Tibial nerve (tissue), 4 donors: ENCODE measurements around the gene ZNF692. TPM values are rescaled to one million over a fixed set of nuclear protein-coding genes. Genes with fewer than 3 reads are reported as not detected.
A peak's percentile ranks its signal among the peaks of the same experiment; 100 is the strongest.

Experiments
- DNase-seq, 2 donors: peaks; one replicate each; pipeline ENCODE4 v3.0.0-alpha.2; 2019; ENCODE audit warnings: low spot score in 2 of 2
- H3K27ac ChIP-seq, 4 donors: fragments of 200-600 bp; sonication (generic) in 3 of 4; one replicate each; pipeline ENCODE4 v1.5.1; 2017 to 2019; ENCODE audit warnings: mild to moderate bottlenecking in 1 of 4
- H3K27me3 ChIP-seq, 2 donors: fragments of 200-600 bp; sonication (generic) in 1 of 2; one replicate each; pipeline versions ENCODE4 v1.5.1 to v1.6.0; 2017 to 2019
- H3K36me3 ChIP-seq, 3 donors: fragments of 200-600 bp; sonication (generic); one replicate each; pipeline ENCODE4 v1.5.1; 2018 to 2019
- H3K4me1 ChIP-seq, 4 donors: fragments of 200-600 bp; sonication (generic) in 3 of 4; one replicate each; pipeline ENCODE4 v1.5.1; 2017 to 2019
- H3K4me3 ChIP-seq, 4 donors: fragments of 200-600 bp; sonication (generic) in 3 of 4; one replicate each; pipeline ENCODE4 v1.5.1; 2017 to 2019; ENCODE audit warnings: mild to moderate bottlenecking in 1 of 4, moderate library complexity in 1 of 4
- H3K9me3 ChIP-seq, 4 donors: fragments of 200-600 bp; sonication (generic) in 3 of 4; one replicate each; pipeline ENCODE4 v1.5.1; 2017 to 2019
- CTCF ChIP-seq, 5 experiments: fragments of 200-600 bp in 3 of 5; fragments of 450-650 bp in 2 of 5; sonication (generic) in 3 of 5; IDR thresholded peaks; one replicate each; pipeline ENCODE4 v1.5.1; 2016 to 2019; ENCODE audit warnings: antibody characterized with exemption in 5 of 5, mild to moderate bottlenecking in 3 of 5, moderate library complexity in 2 of 5
- EP300 ChIP-seq, 2 donors: sonication (generic); formaldehyde crosslinking; IDR thresholded peaks; one replicate each; pipeline ENCODE4 v1.6.1; 2017; ENCODE audit warnings: antibody characterized with exemption in 2 of 2, mild to moderate bottlenecking in 1 of 2
- POLR2A ChIP-seq, 2 donors: fragments of 450-650 bp; IDR thresholded peaks; one replicate each; pipeline ENCODE4 v1.6.1; 2017; ENCODE audit warnings: antibody characterized with exemption in 2 of 2, mild to moderate bottlenecking in 2 of 2, moderate library complexity in 2 of 2
- WGBS, 2 donors: methylation state at CpG; one replicate each; pipeline ENCODE4 v1.1.5; 2018; 5-methylcytosine and 5-hydroxymethylcytosine counted together
- total RNA-seq, 4 donors: library from RNA; depleted of rRNA; stranded (reverse); fragments of >200 nt; gene quantifications; one replicate each; pipeline ENCODE4 v1.1.0, GENCODE V29; 2016

Gene ZNF692
- total RNA-seq, 4 donors from 2014 or later = 40.8 to 118 (median 68.5) TPM

GRCh38 chr1:248825136-248825535 is 33.7 kb downstream of the ZNF692 start:
- TF ChIP-seq EP300 (IDR thresholded peaks at IDR 0.05) (no peak), POLR2A (IDR thresholded peaks at IDR 0.05) (no peak), CTCF (IDR thresholded peaks at IDR 0.05) (no peak)
- Histone ChIP-seq H3K9me3 (no peaks in the 10 kb centered on the region), H3K4me3 (peak overlapping the region; percentile 56 to 92 (median 84)), H3K36me3 (peaks cover 0 to 35% (median 0%) of the 10 kb centered on the region in 3 donors), H3K27ac (peak overlapping the region; percentile 85 to 96 (median 92)), H3K4me1 (peaks cover 0 to 63% (median 42%) of the 10 kb centered on the region in 4 donors), H3K27me3 (no peaks in the 10 kb centered on the region)
- 25 to 29% methylated on average over 10 of the region's 10 CpGs for WGBS, 2 donors
- DNase-seq = no peak

DNA sequence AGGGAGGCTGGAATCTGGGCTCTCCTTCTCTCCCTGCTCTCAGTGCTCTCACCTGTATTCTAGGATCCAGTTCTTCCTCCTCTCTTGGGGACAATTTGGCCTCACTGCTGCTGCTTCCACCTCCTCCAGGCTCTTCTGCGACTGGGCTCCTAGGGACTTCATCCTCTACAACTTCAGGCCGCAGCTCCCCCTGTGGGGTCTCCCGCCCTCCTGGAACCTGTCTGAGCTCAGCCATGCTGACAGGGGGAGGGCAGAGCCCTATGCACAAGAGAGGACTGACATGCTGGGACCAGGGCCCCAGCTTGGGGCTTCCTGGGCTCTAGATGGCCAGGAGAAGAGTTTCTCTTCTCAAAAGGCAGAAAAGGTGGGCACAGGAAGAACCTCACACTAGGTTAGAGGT is 34.2 kb downstream of the ZNF692 start:
- no peak for DNase-seq
- no peak for TF ChIP-seq CTCF (IDR thresholded peaks at IDR 0.05)
- no peak for TF ChIP-seq EP300 (IDR thresholded peaks at IDR 0.05)
- TF ChIP-seq POLR2A (IDR thresholded peaks at IDR 0.05) = no peak
- H3K27me3 ChIP-seq = no peaks in the 10 kb centered on the region
- H3K36me3 ChIP-seq = peaks cover 0 to 37% (median 0%) of the 10 kb centered on the region in 3 donors
- no peaks in the 10 kb centered on the region for H3K9me3 ChIP-seq
- peak overlapping the region; percentile 56 to 92 (median 84) for H3K4me3 ChIP-seq
- H3K4me1 ChIP-seq = peaks cover 0 to 66% (median 42%) of the 10 kb centered on the region in 4 donors
- H3K27ac ChIP-seq = peak overlapping the region in 3 of 4 donors; percentile 91 to 96 (median 94)
- 83 to 92% methylated on average over 3 of the region's 3 CpGs for WGBS, 2 donors

GRCh38 chr1:248824301-248824700 is 34.6 kb downstream of the ZNF692 start:
- H3K4me3 ChIP-seq = peak overlapping the region in 3 of 4 donors; percentile 78 to 92 (median 91)
- H3K9me3 ChIP-seq = no peaks in the 10 kb centered on the region
- peaks cover 0 to 66% (median 43%) of the 10 kb centered on the region in 4 donors for H3K4me1 ChIP-seq
- DNase-seq = no peak
- H3K27me3 ChIP-seq = no peaks in the 10 kb centered on the region
- TF ChIP-seq CTCF (IDR thresholded peaks at IDR 0.05) (no peak), POLR2A (IDR thresholded peaks at IDR 0.05) (no peak), EP300 (IDR thresholded peaks at IDR 0.05) (no peak)
- WGBS, 2 donors = 100% methylated on average over 1 of the region's 1 CpG
- H3K36me3 ChIP-seq = peaks cover 0 to 37% (median 0%) of the 10 kb centered on the region in 3 donors
- H3K27ac ChIP-seq = peak overlapping the region in 1 of 4 donors; percentile 91

DNA sequence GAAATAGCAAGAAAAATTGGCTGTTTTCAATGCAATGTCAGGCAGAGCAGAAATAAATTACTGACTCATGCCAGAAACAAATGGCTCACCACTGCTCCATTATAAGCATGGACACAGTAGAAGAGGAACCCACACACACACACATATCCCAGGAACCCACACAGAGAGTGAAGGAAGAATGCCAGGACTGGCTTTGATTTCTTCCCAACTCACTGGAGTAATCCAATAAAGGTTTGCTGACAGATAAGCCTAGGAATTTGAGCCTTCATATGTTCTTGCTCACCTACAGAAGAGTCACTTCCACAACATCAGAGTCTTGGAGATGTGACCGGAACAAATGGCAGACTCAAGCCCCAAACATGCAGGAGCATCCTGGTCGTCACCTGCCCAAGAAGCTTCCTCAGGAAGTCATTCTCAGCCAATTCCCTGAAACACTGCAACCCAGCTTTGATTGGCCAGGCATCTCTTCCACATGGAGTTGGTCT is 35.3 kb downstream of the ZNF692 start:
- peak overlapping the region in 1 of 4 donors; percentile 92 for H3K4me3 ChIP-seq
- peaks cover 0 to 41% (median 0%) of the 10 kb centered on the region in 3 donors for H3K36me3 ChIP-seq
- no peak for DNase-seq
- TF ChIP-seq EP300 (IDR thresholded peaks at IDR 0.05) (no peak), POLR2A (IDR thresholded peaks at IDR 0.05) (no peak), CTCF (IDR thresholded peaks at IDR 0.05) (no peak)
- WGBS, 2 donors = 75 to 92% methylated on average over 2 of the region's 2 CpGs
- peaks cover 0 to 73% (median 44%) of the 10 kb centered on the region in 4 donors for H3K4me1 ChIP-seq
- H3K9me3 ChIP-seq = no peaks in the 10 kb centered on the region
- no peak overlapping the region for H3K27ac ChIP-seq
- H3K27me3 ChIP-seq = no peaks in the 10 kb centered on the region

GRCh38 chr1:248822148-248823032 is 36.5 kb downstream of the ZNF692 start:
- H3K27me3 ChIP-seq = no peaks in the 10 kb centered on the region
- TF ChIP-seq EP300 (IDR thresholded peaks at IDR 0.05) = no peak
- no peak for TF ChIP-seq CTCF (IDR thresholded peaks at IDR 0.05)
- no peak for TF ChIP-seq POLR2A (IDR thresholded peaks at IDR 0.05)
- H3K9me3 ChIP-seq = no peaks in the 10 kb centered on the region
- peaks cover 0 to 47% (median 0%) of the 10 kb centered on the region in 3 donors for H3K36me3 ChIP-seq
- DNase-seq = no peak
- no peak overlapping the region for H3K4me3 ChIP-seq
- no peak overlapping the region for H3K27ac ChIP-seq
- peaks cover 0 to 81% (median 44%) of the 10 kb centered on the region in 4 donors for H3K4me1 ChIP-seq
- WGBS, 2 donors = 80 to 86% methylated on average over 15 of the region's 15 CpGs
